Smooth muscle cell (in vitro differentiated cells): Measurements from ENCODE around the gene LMOD1. TPM values are rescaled to one million over a fixed set of nuclear protein-coding genes. Genes with fewer than 3 reads are reported as not detected.
"Not testable (repeated sequence)": the region's sequence is repeated elsewhere in the genome, so short reads cannot be mapped to it uniquely, and the experiment has no call there.

Experiments
- DNase-seq: peaks from one replicate; lab custom pipeline; 2025; ENCODE audit not compliant: unreplicated experiment; lab: John Stamatoyannopoulos, UW
- H2AFZ ChIP-seq: fragments of 200-600 bp; sonication (generic); 2 replicates; pipeline ENCODE4 v1.6.0; 2016; ENCODE audit warnings: antibody characterized with exemption, low read depth, mild to moderate bottlenecking
- H3F3A ChIP-seq: fragments of 200-600 bp; sonication (generic); 2 replicates; pipeline ENCODE4 v1.6.0; 2017; ENCODE audit warnings: antibody characterized with exemption, low read depth
- H3K27ac ChIP-seq: fragments of 200-600 bp; sonication (generic); 2 replicates; pipeline ENCODE4 v1.5.1; 2016; ENCODE audit warnings: low read depth, mild to moderate bottlenecking
- H3K27me3 ChIP-seq: fragments of 200-600 bp; sonication (generic); 2 replicates; pipeline ENCODE4 v1.6.1; 2016; ENCODE audit warnings: low read depth, mild to moderate bottlenecking
- H3K36me3 ChIP-seq: fragments of 200-600 bp; sonication (generic); 2 replicates; pipeline ENCODE4 v1.5.1; 2016; ENCODE audit warnings: low read depth
- H3K4me1 ChIP-seq: fragments of 200-600 bp; sonication (generic); 2 replicates; pipeline ENCODE4 v1.5.1; 2016; ENCODE audit warnings: low read depth
- H3K4me2 ChIP-seq: fragments of 200-600 bp; sonication (generic); 2 replicates; pipeline ENCODE4 v1.6.0; 2016; ENCODE audit warnings: mild to moderate bottlenecking
- H3K4me3 ChIP-seq: fragments of 200-600 bp; sonication (generic); 2 replicates; pipeline ENCODE4 v1.5.1; 2016; ENCODE audit warnings: mild to moderate bottlenecking
- H3K79me2 ChIP-seq: fragments of 200-600 bp; sonication (generic); 2 replicates; pipeline ENCODE4 v1.6.0; 2016; ENCODE audit warnings: low read depth, mild to moderate bottlenecking
- H3K9ac ChIP-seq: fragments of 200-600 bp; sonication (generic); 2 replicates; pipeline ENCODE4 v1.6.0; 2016; ENCODE audit warnings: low read depth
- H3K9me3 ChIP-seq: fragments of 200-600 bp; sonication (generic); replicated peaks from 2 replicates; pipeline ENCODE4 v1.5.1; 2016; ENCODE audit warnings: low read depth
- H4K20me1 ChIP-seq: fragments of 200-600 bp; sonication (generic); 2 replicates; pipeline ENCODE4 v1.6.0; 2016; ENCODE audit warnings: low read depth
- CTCF ChIP-seq: fragments of 200-600 bp; sonication (generic); IDR thresholded peaks from 2 replicates; pipeline ENCODE4 v1.5.1; 2017; ENCODE audit warnings: borderline replicate concordance, mild to moderate bottlenecking, antibody characterized with exemption; ENCODE audit not compliant: insufficient read depth, poor library complexity, severe bottlenecking
- WGBS: methylation state at CpG from one replicate; pipeline ENCODE4 v1.1.7; 2016; ENCODE audit warnings: low lambda C conversion rate; 5-methylcytosine and 5-hydroxymethylcytosine counted together
- polyA plus RNA-seq: library from polyadenylated mRNA; unstranded; fragments of >200 nt; fragmentation: Nextera tagmentation; extraction: Ambion mirVana; gene quantifications from 2 replicates; pipeline ENCODE4 v1.2.1, GENCODE V29; 2016
- total RNA-seq: library from RNA; depleted of rRNA; stranded (reverse); fragments of >200 nt; gene quantifications from 2 replicates; pipeline ENCODE4 v1.2.3, GENCODE V29; 2014

The LMOD1 gene
- total and polyA plus RNA-seq, 2 experiments from 2014 or later: 4.0 to 5.6 TPM

GRCh38 chr1:201905234-201905890 is 41.0 kb downstream of the LMOD1 start:
- Histone ChIP-seq H3K27me3 (no peaks in the 10 kb centered on the region), H3K4me2 (peak overlapping the region; percentile 60), H2AFZ (no peak overlapping the region), H3K4me3 (no peak overlapping the region), H3K79me2 (no peaks in the 10 kb centered on the region), H3K27ac (peak overlapping the region; percentile 75), H3F3A (peaks cover 17% of the 10 kb centered on the region), H3K4me1 (no peaks in the 10 kb centered on the region), H4K20me1 (no peaks in the 10 kb centered on the region), H3K9ac (no peak overlapping the region), H3K36me3 (no peaks in the 10 kb centered on the region), H3K9me3 (no peaks in the 10 kb centered on the region)
- DNase-seq: no peak
- TF ChIP-seq CTCF: no peak
- 84% methylated on average over 6 of the region's 6 CpGs for WGBS

GRCh38 chr1:201904579-201904978 is 41.8 kb downstream of the LMOD1 start:
- H4K20me1 ChIP-seq: no peaks in the 10 kb centered on the region
- no peak overlapping the region for H3K9ac ChIP-seq
- peak overlapping the region; percentile 75 for H3K27ac ChIP-seq
- no peaks in the 10 kb centered on the region for H3K9me3 ChIP-seq
- H3F3A ChIP-seq: peaks cover 17% of the 10 kb centered on the region
- H3K36me3 ChIP-seq: no peaks in the 10 kb centered on the region
- no peak for TF ChIP-seq CTCF
- no peaks in the 10 kb centered on the region for H3K79me2 ChIP-seq
- H3K4me2 ChIP-seq: peak overlapping the region; percentile 60
- WGBS: 7% methylated on average over 6 of the region's 6 CpGs
- no peaks in the 10 kb centered on the region for H3K4me1 ChIP-seq
- H3K4me3 ChIP-seq: no peak overlapping the region
- H2AFZ ChIP-seq: no peak overlapping the region
- no peak for DNase-seq
- no peaks in the 10 kb centered on the region for H3K27me3 ChIP-seq

GRCh38 chr1:201903135-201903534 is 43.2 kb downstream of the LMOD1 start:
- no peak for TF ChIP-seq CTCF
- Histone ChIP-seq H3K4me3 (no peak overlapping the region), H3K9me3 (no peaks in the 10 kb centered on the region), H3F3A (peaks cover 17% of the 10 kb centered on the region), H3K27ac (peak overlapping the region; percentile 75), H4K20me1 (no peaks in the 10 kb centered on the region), H3K79me2 (no peaks in the 10 kb centered on the region), H3K4me1 (no peaks in the 10 kb centered on the region), H3K27me3 (no peaks in the 10 kb centered on the region), H3K4me2 (peak overlapping the region; percentile 36), H2AFZ (no peak overlapping the region), H3K36me3 (no peaks in the 10 kb centered on the region), H3K9ac (no peak overlapping the region)
- WGBS: 76% methylated on average over 5 of the region's 5 CpGs
- DNase-seq: no peak

- no peak for TF ChIP-seq CTCF
- Histone ChIP-seq H3K4me3 (no peak overlapping the region), H2AFZ (no peak overlapping the region), H3F3A (peaks cover 17% of the 10 kb centered on the region), H3K36me3 (no peaks in the 10 kb centered on the region), H3K27me3 (no peaks in the 10 kb centered on the region), H3K79me2 (no peaks in the 10 kb centered on the region), H3K4me1 (no peaks in the 10 kb centered on the region), H3K27ac (no peak overlapping the region), H3K9me3 (no peaks in the 10 kb centered on the region), H3K9ac (no peak overlapping the region), H4K20me1 (no peaks in the 10 kb centered on the region), H3K4me2 (no peak overlapping the region)
- WGBS: 81% methylated on average over 3 of the region's 3 CpGs
- no peak for DNase-seq
Observed at GRCh38 chr1:201902198-201902597, 44.1 kb downstream of the LMOD1 start.

GRCh38 chr1:201901036-201901435 is 45.3 kb downstream of the LMOD1 start:
- H3K9me3 ChIP-seq, H3K4me1 ChIP-seq, H3K27me3 ChIP-seq, DNase-seq, H3K4me3 ChIP-seq, H3K36me3 ChIP-seq, H4K20me1 ChIP-seq, H3K4me2 ChIP-seq, H3K79me2 ChIP-seq, H2AFZ ChIP-seq, H3K9ac ChIP-seq, H3K27ac ChIP-seq: not testable (repeated sequence)
- H3F3A ChIP-seq: peaks cover 17% of the 10 kb centered on the region
- WGBS: 94% methylated on average over 6 of the region's 6 CpGs
